GM12873 (cell line): ENCODE results near the gene LIN7A.

ENCODE experiments used
- TF ChIP-seq, protein P1 (sequence below): IDR thresholded peaks from 2 replicates; pipeline ENCODE4 v1.5.1; 2012; ENCODE audit warnings: low read depth, mild to moderate bottlenecking, moderate library complexity, low read length, control low read depth; ENCODE audit not compliant: insufficient read depth; ENCODE audit errors: missing control alignments

Gene LIN7A

DNA sequence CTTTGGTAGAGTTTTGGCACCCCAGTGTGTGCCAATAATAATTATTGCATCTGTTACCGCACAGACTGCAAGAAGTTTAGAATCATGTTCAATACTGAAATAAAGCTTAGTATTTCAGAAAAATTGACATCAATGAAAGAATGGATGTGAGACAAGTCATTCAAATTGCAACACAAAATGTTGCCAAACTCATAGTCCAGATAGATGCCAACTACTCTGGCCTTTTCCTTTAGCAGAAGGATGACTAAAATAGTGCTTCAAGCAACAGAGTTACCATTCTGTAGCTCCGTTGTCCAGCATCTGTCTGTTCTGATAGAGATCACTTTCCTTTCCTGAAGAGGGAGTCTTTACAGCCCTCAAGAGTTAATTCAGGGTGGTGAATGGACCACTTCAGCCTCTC lies 77.5 kb downstream of the LIN7A start:
- TF ChIP-seq, protein P1, sequence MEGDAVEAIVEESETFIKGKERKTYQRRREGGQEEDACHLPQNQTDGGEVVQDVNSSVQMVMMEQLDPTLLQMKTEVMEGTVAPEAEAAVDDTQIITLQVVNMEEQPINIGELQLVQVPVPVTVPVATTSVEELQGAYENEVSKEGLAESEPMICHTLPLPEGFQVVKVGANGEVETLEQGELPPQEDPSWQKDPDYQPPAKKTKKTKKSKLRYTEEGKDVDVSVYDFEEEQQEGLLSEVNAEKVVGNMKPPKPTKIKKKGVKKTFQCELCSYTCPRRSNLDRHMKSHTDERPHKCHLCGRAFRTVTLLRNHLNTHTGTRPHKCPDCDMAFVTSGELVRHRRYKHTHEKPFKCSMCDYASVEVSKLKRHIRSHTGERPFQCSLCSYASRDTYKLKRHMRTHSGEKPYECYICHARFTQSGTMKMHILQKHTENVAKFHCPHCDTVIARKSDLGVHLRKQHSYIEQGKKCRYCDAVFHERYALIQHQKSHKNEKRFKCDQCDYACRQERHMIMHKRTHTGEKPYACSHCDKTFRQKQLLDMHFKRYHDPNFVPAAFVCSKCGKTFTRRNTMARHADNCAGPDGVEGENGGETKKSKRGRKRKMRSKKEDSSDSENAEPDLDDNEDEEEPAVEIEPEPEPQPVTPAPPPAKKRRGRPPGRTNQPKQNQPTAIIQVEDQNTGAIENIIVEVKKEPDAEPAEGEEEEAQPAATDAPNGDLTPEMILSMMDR = no peak

DNA sequence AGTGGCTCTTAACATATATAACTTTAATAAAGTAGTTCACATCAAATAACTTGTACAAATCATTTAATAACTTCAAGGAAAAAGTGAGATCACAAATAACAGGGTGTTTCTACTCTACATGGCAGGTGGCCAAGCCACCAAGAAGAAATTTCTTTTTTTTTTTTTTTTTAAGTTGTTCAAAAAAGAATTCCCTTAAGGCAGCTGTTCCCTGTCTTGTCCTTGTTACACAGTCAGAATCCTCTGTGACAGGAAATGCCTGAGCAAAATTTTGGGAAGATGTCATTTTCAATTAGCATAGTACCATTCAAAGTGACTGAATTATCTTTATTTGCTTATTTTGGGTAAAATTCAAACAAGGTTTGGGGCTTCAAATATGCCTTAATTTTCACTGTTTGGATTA lies 79.4 kb downstream of the LIN7A start:
- TF ChIP-seq, protein P1 = no peak

DNA sequence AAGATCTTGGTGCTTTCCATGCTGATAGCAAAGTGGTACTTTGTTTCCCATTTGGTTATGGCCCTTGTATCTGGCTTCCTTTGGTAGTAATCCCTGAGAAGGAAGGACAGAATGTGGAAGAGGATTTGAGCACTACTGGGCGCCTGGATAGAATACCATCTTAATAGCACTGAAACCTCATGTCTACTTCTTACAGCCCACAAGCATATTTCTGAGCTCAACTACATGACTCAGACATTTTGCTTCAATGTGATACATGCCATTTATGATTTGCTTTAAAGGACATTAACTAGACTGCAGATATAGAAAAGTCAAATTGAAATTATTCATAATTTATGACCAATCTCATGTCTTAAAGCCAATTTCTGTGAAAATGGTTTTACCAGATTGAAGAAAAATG lies 80.4 kb downstream of the LIN7A start:
- TF ChIP-seq, protein P1 = no peak

DNA sequence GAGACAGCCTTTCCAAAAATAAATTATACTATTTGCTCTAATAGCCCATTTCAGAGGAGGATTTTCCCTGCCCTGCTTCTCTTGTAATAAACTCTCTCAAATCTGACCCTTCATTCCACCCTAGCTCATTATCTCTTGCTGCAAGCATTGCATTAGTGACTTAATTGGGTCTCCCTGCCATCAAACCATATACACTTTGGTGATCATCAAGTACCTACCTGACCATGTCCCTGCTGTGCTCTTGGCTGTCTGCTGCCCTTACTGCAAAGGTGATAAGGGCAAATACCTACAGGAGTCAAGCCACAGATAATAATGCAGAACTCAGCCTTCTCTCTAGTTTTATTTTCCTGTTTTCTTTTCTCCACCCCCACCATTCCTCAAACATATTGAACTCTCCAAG lies 88.4 kb downstream of the LIN7A start:
- TF ChIP-seq, protein P1 = no peak

DNA sequence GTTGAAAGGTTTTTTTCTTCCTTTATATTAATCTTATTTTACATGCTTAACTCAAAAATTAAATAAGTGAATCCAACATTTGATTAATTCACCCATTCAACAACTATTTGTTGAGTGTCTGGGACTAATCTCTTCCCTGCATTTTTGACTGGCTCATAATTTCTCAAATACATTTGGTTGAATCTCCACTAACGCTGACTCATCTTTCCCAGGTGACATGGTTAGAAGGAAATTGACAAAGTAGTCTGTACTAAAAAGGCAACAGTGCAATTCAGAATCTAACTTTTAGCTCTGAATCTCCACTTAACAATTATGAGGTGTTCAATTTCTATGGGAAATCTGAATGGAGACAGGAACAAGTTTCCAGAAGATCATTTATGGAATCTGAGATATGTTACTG lies 88.9 kb downstream of the LIN7A start:
- TF ChIP-seq, protein P1 = no peak

DNA sequence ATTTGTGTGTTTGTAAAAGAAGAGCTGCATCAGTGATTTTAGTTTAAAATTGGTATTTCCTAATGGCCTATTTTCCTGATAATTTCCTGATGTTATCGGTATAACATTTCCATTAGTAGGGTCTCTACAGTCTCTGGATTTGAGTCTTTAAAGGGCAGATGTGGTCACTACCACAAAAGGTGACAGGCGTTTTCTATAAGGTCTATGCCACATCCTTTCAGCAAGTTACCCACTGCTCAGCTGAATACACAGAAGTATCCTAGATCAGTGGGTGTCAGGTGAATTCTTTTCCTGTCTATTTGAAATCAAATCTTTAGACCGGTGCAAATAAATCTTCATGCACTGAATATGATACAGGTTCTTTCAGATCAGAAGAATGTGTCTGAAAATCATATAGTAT lies 90.2 kb downstream of the LIN7A start:
- TF ChIP-seq, protein P1 = no peak

DNA sequence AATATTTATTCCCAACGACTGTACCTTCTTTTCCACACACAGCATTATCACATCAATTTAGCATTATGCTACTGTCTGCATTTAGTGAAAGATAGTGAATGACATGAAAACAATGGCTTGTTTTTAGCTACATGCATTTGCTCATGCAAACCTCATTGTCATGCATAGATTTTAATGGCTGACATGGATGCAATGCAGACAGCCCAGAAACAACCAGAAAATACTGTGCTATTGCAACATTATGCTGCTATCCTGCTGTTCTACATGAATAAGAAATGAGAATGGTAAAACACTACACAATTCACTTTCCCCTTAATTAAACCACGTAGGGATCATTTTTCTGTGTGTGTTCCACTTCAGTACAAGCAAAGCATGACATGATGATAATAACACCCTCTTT lies 90.8 kb downstream of the LIN7A start:
- TF ChIP-seq, protein P1 = no peak
